ENCODE measurements around the gene NAA10. TPM values are rescaled to one million over a fixed set of nuclear protein-coding genes. Genes with fewer than 3 reads are reported as not detected.

Gene NAA10
- total and polyA plus RNA-seq, 3 experiments from 2014 or later: 105 to 162 (median 160) TPM

GRCh38 chrX:153928846-153929245 lies 6.0 kb downstream of the NAA10 start:
- no peaks in the 10 kb centered on the region for H3K27me3 ChIP-seq (ENCODE audit: insufficient read depth, low read length, poor library complexity, severe bottlenecking)
- Mint-ChIP-seq H3K36me3 (peaks cover 3 to 38% (median 4%) of the 10 kb centered on the region in 3 donors), H3K4me3 (peak overlapping the region in 6 of 7 donors; percentile 20 to 89 (median 50)), H3K9me3 (peaks cover 0 to 3% (median 0%) of the 10 kb centered on the region in 5 donors), H3K4me1 (peaks cover 41 to 57% (median 44%) of the 10 kb centered on the region in 3 donors), H3K27me3 (no peaks in the 10 kb centered on the region), H3K27ac (peak overlapping the region; percentile 34 to 99 (median 82))
- no peak overlapping the region for H3K4me3 ChIP-seq (ENCODE audit: low read length)
- no peaks in the 10 kb centered on the region for H3K9me3 ChIP-seq (ENCODE audit: low read length)
- H3K4me1 ChIP-seq (ENCODE audit: insufficient read depth, low read length): peaks cover 7% of the 10 kb centered on the region
- DNase-seq: no peak
- H3K36me3 ChIP-seq (ENCODE audit: insufficient read depth, low read length): no peaks in the 10 kb centered on the region
- CTCF ChIA-PET: interaction anchor here (1.5 to 10.5 kb wide), 3 partner anchors 18 to 43 kb away, joined by 5 to 230 read pairs (median 6); partner anchors contain the start of genes HCFC1 and RENBP
- H3K27ac ChIP-seq (ENCODE audit: low read depth, low read length): no peak overlapping the region
- POLR2A ChIA-PET: interaction anchor here (0.8 to 3.4 kb wide), 8 partner anchors 10 to 587 kb away, joined by 3 to 27 read pairs (median 4); partner anchors contain the start of genes FAM3A, HCFC1, IDH3G and SSR4

GRCh38 chrX:153927922-153928760 lies 6.7 kb downstream of the NAA10 start:
- no peaks in the 10 kb centered on the region for H3K27me3 ChIP-seq (ENCODE audit: insufficient read depth, low read length, poor library complexity, severe bottlenecking)
- no peaks in the 10 kb centered on the region for H3K27me3 Mint-ChIP-seq
- H3K36me3 Mint-ChIP-seq: peaks cover 3 to 37% (median 4%) of the 10 kb centered on the region in 3 donors
- no peaks in the 10 kb centered on the region for H3K36me3 ChIP-seq (ENCODE audit: insufficient read depth, low read length)
- H3K4me3 Mint-ChIP-seq: peak overlapping the region; percentile 89 to 95 (median 91)
- H3K4me1 ChIP-seq (ENCODE audit: insufficient read depth, low read length): peaks cover 11% of the 10 kb centered on the region
- H3K9me3 ChIP-seq (ENCODE audit: low read length): no peaks in the 10 kb centered on the region
- POLR2A ChIA-PET: interaction anchor here (0.8 to 3.4 kb wide), 12 partner anchors 10 to 588 kb away, joined by 3 to 27 read pairs (median 4); partner anchors contain the start of genes FAM3A, HCFC1, IDH3G and SSR4
- peak overlapping the region; percentile 91 for H3K27ac ChIP-seq (ENCODE audit: low read depth, low read length)
- peak overlapping the region; percentile 91 to 100 (median 99) for H3K27ac Mint-ChIP-seq
- peak; percentile 86 to 98 (median 96) for DNase-seq
- H3K4me3 ChIP-seq (ENCODE audit: low read length): peak overlapping the region; percentile 86
- peaks cover 0 to 3% (median 0%) of the 10 kb centered on the region in 5 donors for H3K9me3 Mint-ChIP-seq
- CTCF ChIA-PET: interaction anchor here (1.4 to 10.5 kb wide), 6 partner anchors 17 to 128 kb away, joined by 3 to 230 read pairs (median 5); partner anchors contain the start of genes HCFC1 and RENBP
- peaks cover 43 to 61% (median 46%) of the 10 kb centered on the region in 3 donors for H3K4me1 Mint-ChIP-seq

- Histone ChIP-seq H3K27me3 (ENCODE audit: insufficient read depth, low read length, poor library complexity, severe bottlenecking) (no peaks in the 10 kb centered on the region), H3K9me3 (ENCODE audit: low read length) (no peaks in the 10 kb centered on the region), H3K36me3 (ENCODE audit: insufficient read depth, low read length) (no peaks in the 10 kb centered on the region), H3K4me1 (ENCODE audit: insufficient read depth, low read length) (peaks cover 14% of the 10 kb centered on the region), H3K4me3 (ENCODE audit: low read length) (peak overlapping the region; percentile 86), H3K27ac (ENCODE audit: low read depth, low read length) (peak overlapping the region; percentile 91)
- Mint-ChIP-seq H3K27ac (peak overlapping the region; percentile 91 to 100 (median 99)), H3K4me3 (peak overlapping the region; percentile 89 to 95 (median 91)), H3K9me3 (peaks cover 0 to 3% (median 0%) of the 10 kb centered on the region in 5 donors), H3K27me3 (no peaks in the 10 kb centered on the region), H3K36me3 (peaks cover 3 to 35% (median 4%) of the 10 kb centered on the region in 3 donors), H3K4me1 (peaks cover 46 to 65% (median 50%) of the 10 kb centered on the region in 3 donors)
- DNase-seq: no peak
- CTCF ChIA-PET: interaction anchor here (1.4 to 10.5 kb wide), 6 partner anchors 17 to 127 kb away, joined by 3 to 230 read pairs (median 5); partner anchors contain the start of genes HCFC1 and RENBP
- POLR2A ChIA-PET: interaction anchor here (1.0 to 3.4 kb wide), 8 partner anchors 13 to 450 kb away, joined by 3 to 27 read pairs (median 4); partner anchors contain the start of genes HCFC1, IDH3G, SSR4 and TMEM187
Measured at GRCh38 chrX:153927672-153927921, 7.2 kb downstream of the NAA10 start.

DNA sequence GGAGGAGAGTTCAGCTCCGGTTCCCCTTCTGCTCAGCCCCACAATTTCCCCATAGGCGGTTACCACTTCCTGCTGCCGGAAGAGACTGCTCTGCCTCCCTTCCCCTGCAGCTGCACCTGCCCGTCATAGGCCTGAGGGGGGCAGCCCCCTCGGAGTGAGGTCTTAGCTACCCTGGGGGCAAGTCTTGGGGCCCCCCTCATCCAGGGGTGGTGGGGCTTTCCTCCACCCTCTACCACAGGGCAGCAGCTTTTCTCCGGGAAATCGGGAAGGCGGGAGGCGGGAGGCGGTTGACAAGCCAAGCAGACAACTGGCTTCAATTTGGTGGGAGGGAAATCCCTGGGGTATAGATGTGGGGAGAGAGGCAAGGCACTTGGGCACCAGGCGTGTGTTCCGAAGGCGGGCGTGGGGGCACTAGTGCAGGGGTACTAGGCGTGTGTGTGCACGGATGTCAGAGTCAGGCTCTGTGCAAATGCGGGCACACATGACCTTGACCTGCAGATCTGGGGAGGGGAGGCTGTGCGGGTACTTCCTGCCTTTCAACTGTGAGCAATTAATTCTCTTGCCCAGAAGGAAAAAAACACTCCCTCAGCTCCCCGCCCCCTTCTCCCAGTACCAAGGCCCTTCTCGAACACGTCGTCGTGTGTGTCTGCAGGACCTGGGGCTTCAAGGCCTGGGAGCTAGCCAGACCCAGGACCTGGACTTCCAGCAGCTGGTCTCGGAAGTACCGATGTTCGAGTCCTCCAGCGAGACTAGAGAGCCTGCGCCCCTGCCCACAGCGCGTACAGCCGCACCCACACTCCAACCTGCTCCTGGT lies 7.8 kb downstream of the NAA10 start:
- peak overlapping the region; percentile 86 for H3K4me3 ChIP-seq (ENCODE audit: low read length)
- POLR2A ChIA-PET: interaction anchor here (0.9 to 3.4 kb wide), 12 partner anchors 9 to 563 kb away, joined by 3 to 27 read pairs (median 4); partner anchors contain the start of genes HCFC1, IDH3G, NAA10 and SSR4
- CTCF ChIA-PET: interaction anchor here (0.8 to 10.5 kb wide), 11 partner anchors 16 to 442 kb away, joined by 3 to 230 read pairs (median 3); partner anchors contain the start of genes HCFC1 and RENBP
- peak; percentile 69 to 90 (median 86) for DNase-seq
- Mint-ChIP-seq H3K27ac (peak overlapping the region; percentile 91 to 100 (median 99)), H3K27me3 (no peaks in the 10 kb centered on the region), H3K4me3 (peak overlapping the region; percentile 89 to 95 (median 91)), H3K4me1 (peaks cover 51 to 71% (median 55%) of the 10 kb centered on the region in 3 donors), H3K36me3 (peaks cover 3 to 34% (median 4%) of the 10 kb centered on the region in 3 donors), H3K9me3 (peaks cover 0 to 3% (median 0%) of the 10 kb centered on the region in 5 donors)
- H3K27me3 ChIP-seq (ENCODE audit: insufficient read depth, low read length, poor library complexity, severe bottlenecking): no peaks in the 10 kb centered on the region
- peak overlapping the region; percentile 91 for H3K27ac ChIP-seq (ENCODE audit: low read depth, low read length)
- H3K4me1 ChIP-seq (ENCODE audit: insufficient read depth, low read length): peaks cover 14% of the 10 kb centered on the region
- H3K36me3 ChIP-seq (ENCODE audit: insufficient read depth, low read length): no peaks in the 10 kb centered on the region
- no peaks in the 10 kb centered on the region for H3K9me3 ChIP-seq (ENCODE audit: low read length)

DNA sequence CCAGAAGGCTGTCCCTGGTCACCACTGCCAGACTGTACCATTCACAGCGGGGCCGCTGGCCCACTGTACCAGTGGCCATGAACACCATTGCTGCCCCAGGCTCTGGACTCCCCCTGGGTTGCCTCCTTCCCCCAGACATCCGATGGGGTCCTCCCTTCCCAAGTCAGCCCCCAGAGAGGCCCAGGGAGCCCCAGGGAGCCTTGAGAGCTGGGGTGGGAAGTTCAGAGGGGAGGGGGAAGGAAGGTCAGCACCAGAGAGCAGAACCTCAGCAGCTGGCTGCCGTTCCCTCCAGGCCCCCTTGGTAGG lies 8.3 kb downstream of the NAA10 start:
- H3K27ac ChIP-seq (ENCODE audit: low read depth, low read length): peak overlapping the region; percentile 91
- H3K4me1 Mint-ChIP-seq: peaks cover 54 to 72% (median 56%) of the 10 kb centered on the region in 3 donors
- POLR2A ChIA-PET: interaction anchor here (0.9 to 3.4 kb wide), 10 partner anchors 9 to 563 kb away, joined by 3 to 27 read pairs (median 4); partner anchors contain the start of genes HCFC1, IDH3G, NAA10 and SSR4
- DNase-seq: no peak
- H3K36me3 Mint-ChIP-seq: peaks cover 2 to 29% (median 3%) of the 10 kb centered on the region in 3 donors
- CTCF ChIA-PET: interaction anchor here (0.8 to 10.5 kb wide), 8 partner anchors 21 to 443 kb away, joined by 3 to 230 read pairs (median 3); partner anchors contain the start of gene RENBP
- peak overlapping the region; percentile 89 to 95 (median 91) for H3K4me3 Mint-ChIP-seq
- H3K9me3 Mint-ChIP-seq: peaks cover 0 to 3% (median 0%) of the 10 kb centered on the region in 5 donors
- peak overlapping the region; percentile 91 to 100 (median 99) for H3K27ac Mint-ChIP-seq
- peaks cover 19% of the 10 kb centered on the region for H3K4me1 ChIP-seq (ENCODE audit: insufficient read depth, low read length)
- no peaks in the 10 kb centered on the region for H3K27me3 ChIP-seq (ENCODE audit: insufficient read depth, low read length, poor library complexity, severe bottlenecking)
- no peaks in the 10 kb centered on the region for H3K9me3 ChIP-seq (ENCODE audit: low read length)
- no peaks in the 10 kb centered on the region for H3K27me3 Mint-ChIP-seq
- peak overlapping the region; percentile 86 for H3K4me3 ChIP-seq (ENCODE audit: low read length)
- H3K36me3 ChIP-seq (ENCODE audit: insufficient read depth, low read length): no peaks in the 10 kb centered on the region

DNA sequence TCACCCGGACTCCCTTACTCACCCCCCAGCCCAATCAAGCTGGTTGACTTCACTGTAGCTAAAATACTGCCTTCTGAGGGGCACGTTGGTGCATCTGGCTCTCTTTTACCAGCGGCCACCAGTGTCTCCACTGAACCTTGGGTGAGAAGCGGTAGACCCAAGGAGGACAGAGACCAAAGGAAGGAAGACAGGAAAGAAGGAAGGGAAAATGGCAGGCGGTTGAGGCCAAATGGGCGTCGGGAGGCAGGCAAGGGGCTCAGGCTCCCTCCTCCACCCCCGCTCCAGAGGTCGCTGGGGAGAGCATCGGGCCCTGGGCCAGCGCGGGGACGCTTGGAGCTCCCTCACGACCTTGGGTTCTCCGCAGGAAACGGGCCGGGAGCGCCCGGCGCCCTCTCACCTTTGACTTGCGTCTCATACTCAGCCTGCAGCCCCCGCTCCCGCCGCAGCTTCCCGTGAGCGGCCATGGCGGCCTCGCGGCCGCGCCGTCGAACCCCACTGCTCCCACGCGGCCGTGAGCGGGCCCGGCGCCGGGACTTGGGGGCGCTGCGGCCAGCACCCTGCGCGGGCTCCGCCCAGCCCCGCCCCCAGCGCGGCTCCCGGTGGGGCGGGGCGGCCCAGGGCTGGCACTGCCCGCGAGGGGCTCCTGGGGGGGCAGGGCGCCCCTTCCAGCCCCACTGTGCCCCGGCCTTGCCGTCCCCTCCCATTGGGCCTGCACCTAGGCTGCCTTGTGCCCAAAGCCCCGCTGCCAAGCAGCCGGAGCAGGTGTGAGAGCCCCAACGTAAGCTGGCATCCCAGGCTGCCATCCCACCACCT lies 8.9 kb downstream of the NAA10 start, which contains the start of gene ARHGAP4:
ARHGAP4 (minus strand) TSS at position 526 of the 813 bp plus-strand sequence; CDS start at position 464, 62 bp downstream.
- ChIA-PET CTCF (interaction anchor here (0.9 to 10.5 kb wide), 10 partner anchors 8 to 443 kb away, joined by 3 to 230 read pairs (median 3); partner anchors contain the start of genes HCFC1, IDH3G, RENBP and SSR4), POLR2A (interaction anchor here (0.9 to 3.4 kb wide), 14 partner anchors 10 to 564 kb away, joined by 3 to 27 read pairs (median 5); partner anchors contain the start of genes HCFC1, IDH3G, NAA10 and SSR4)
- Histone ChIP-seq H3K27me3 (ENCODE audit: insufficient read depth, low read length, poor library complexity, severe bottlenecking) (no peaks in the 10 kb centered on the region), H3K4me3 (ENCODE audit: low read length) (peak within 1 kb of the TSS; percentile 86), H3K4me1 (ENCODE audit: insufficient read depth, low read length) (peaks cover 21% of the 10 kb centered on the region), H3K9me3 (ENCODE audit: low read length) (no peaks in the 10 kb centered on the region), H3K36me3 (ENCODE audit: insufficient read depth, low read length) (no peaks in the 10 kb centered on the region), H3K27ac (ENCODE audit: low read depth, low read length) (peak within 1 kb of the TSS; percentile 91)
- Mint-ChIP-seq H3K4me1 (peaks cover 51 to 68% (median 53%) of the 10 kb centered on the region in 3 donors), H3K9me3 (peaks cover 0 to 3% (median 0%) of the 10 kb centered on the region in 5 donors), H3K4me3 (peak within 1 kb of the TSS; percentile 89 to 96 (median 92)), H3K27ac (peak within 1 kb of the TSS; percentile 91 to 100 (median 99)), H3K36me3 (peaks cover 0 to 24% (median 0%) of the 10 kb centered on the region in 3 donors), H3K27me3 (no peaks in the 10 kb centered on the region)
- peak; percentile 34 to 64 (median 47) for DNase-seq

Measured in CD8-positive, alpha-beta memory T cell (primary cell).